ENCODE results near the gene TSHZ2.

Gene TSHZ2

GRCh38 chr20:53381568-53382262 is 409.6 kb downstream of the TSHZ2 start:
- DNase-seq (ENCODE audit: low read depth in 2 of 2): no peak

GRCh38 chr20:53382263-53382844 is 410.2 kb downstream of the TSHZ2 start:
- DNase-seq (ENCODE audit: low read depth in 2 of 2): no peak

GRCh38 chr20:53383916-53384315 is 411.8 kb downstream of the TSHZ2 start:
- no peak for DNase-seq (ENCODE audit: low read depth in 2 of 2)

- DNase-seq (ENCODE audit: low read depth in 2 of 2): no peak
Observed at GRCh38 chr20:53384392-53384791, 412.2 kb downstream of the TSHZ2 start.

- no peak for DNase-seq (ENCODE audit: low read depth in 2 of 2)
Observed at GRCh38 chr20:53385941-53386767, 414.0 kb downstream of the TSHZ2 start.

- peak; percentile 5 to 15 for DNase-seq (ENCODE audit: low read depth in 2 of 2)
Observed at GRCh38 chr20:53387983-53388675, 416.0 kb downstream of the TSHZ2 start.

- DNase-seq (ENCODE audit: low read depth in 2 of 2): no peak
Observed at GRCh38 chr20:53389516-53390300, 417.6 kb downstream of the TSHZ2 start.

- DNase-seq (ENCODE audit: low read depth in 2 of 2): no peak
Observed at GRCh38 chr20:53390770-53391169, 418.6 kb downstream of the TSHZ2 start.

- no peak for DNase-seq (ENCODE audit: low read depth in 2 of 2)
Observed at GRCh38 chr20:53394433-53394832, 422.3 kb downstream of the TSHZ2 start.

GRCh38 chr20:53395188-53395923 is 423.2 kb downstream of the TSHZ2 start:
- no peak for DNase-seq (ENCODE audit: low read depth in 2 of 2)

GRCh38 chr20:53399083-53399482 is 426.9 kb downstream of the TSHZ2 start:
- no peak for DNase-seq (ENCODE audit: low read depth in 2 of 2)

- no peak for DNase-seq (ENCODE audit: low read depth in 2 of 2)
Observed at GRCh38 chr20:53399592-53400335, 427.6 kb downstream of the TSHZ2 start.

- DNase-seq (ENCODE audit: low read depth in 2 of 2): peak; percentile 1 to 17
Observed at GRCh38 chr20:53402233-53403005, 430.3 kb downstream of the TSHZ2 start.

GRCh38 chr20:53403029-53403428 is 430.9 kb downstream of the TSHZ2 start:
- DNase-seq (ENCODE audit: low read depth in 2 of 2): no peak

- no peak for DNase-seq (ENCODE audit: low read depth in 2 of 2)
Observed at GRCh38 chr20:53405139-53405538, 433.0 kb downstream of the TSHZ2 start.

- DNase-seq (ENCODE audit: low read depth in 2 of 2): no peak
Observed at GRCh38 chr20:53406580-53406979, 434.4 kb downstream of the TSHZ2 start.

GRCh38 chr20:53408691-53409446 is 436.7 kb downstream of the TSHZ2 start:
- DNase-seq (ENCODE audit: low read depth in 2 of 2): no peak

GRCh38 chr20:53409447-53409717 is 437.2 kb downstream of the TSHZ2 start:
- no peak for DNase-seq (ENCODE audit: low read depth in 2 of 2)

- no peak for DNase-seq (ENCODE audit: low read depth in 2 of 2)
Observed at GRCh38 chr20:53411129-53411528, 439.0 kb downstream of the TSHZ2 start.
